ENCODE data around the gene GPR27.

GPR27 gene

DNA sequence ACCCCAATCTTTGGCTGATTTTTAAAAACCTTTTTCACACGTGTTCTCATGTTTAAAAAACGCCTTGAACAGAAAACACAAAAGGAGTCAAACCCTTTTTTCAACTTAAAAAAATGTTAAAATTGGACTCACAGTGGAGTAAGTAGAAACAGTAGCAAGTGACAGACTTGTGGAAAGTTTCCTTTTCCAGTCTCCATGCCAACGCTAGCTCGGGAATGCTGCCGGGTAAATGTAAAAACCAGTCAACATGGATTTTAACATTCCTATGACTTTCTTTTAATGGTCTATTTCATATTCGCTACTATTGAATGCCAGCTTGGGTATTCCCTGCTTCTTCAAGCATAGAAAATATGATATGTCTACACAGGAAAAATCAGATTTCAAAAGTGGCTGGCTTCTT lies 32.9 kb downstream of the GPR27 start:
- no peak for DNase-seq

DNA sequence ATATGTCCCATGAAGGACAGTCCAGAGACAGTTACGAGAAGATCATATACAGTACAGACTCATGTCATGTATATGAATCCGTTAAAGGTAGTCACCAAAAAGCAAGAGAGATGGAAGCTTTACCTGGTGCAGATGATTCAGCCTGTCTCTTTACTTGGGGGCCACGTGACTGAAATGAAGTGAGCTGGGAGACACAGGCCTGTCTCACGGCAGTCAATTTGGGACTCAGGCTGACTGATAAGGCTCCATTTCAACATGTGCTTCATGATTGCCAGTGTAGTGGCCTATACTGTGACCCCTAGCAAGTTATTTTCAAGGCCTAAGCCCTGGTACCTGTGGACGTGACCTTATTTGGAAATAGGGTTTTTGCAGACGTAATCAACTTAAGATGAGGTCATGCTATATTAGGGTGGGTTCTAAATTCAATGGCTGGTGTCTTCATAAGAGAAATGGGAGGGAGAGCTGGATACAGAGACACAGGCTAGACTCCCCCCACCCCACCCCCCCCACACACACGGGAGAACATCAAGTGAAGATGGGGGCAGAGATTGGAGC lies 34.3 kb downstream of the GPR27 start:
- DNase-seq = no peak

DNA sequence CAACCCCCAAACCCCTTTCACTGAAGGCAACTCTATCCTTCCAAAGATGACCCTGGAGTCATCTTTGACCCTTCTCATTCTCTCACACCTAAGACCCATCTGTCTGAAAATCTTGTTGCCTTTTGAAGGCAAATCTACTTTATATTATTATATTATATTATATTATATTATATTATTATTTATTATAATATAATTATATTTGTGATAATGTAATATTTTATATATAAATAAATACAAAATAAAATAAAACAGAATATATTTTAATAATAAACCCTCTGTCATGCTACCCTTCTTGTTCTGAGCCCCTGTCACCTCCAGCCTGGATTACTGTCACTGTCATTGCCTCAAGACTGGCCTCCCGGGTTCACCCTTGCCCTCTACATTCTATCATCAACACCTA lies 36.3 kb downstream of the GPR27 start:
- no peak for DNase-seq

DNA sequence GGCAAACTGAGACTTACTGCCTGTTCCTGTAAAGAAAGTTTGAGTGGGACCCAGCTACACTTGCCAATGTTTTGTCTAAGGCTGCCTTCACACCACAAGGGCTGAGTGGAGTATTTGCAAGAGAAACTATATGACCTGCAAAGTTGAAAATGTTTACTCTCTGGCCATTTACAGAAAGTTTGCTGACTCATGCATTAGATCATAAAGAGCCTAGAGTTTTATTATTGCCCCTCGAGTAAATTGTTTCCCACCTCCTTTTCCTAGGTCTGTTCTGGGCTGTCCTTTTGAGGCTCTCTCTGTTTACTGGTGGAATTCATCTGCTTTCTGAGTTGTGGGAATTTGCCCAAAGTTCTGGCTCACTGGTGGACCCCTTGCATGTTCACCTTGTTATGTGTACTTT lies 38.0 kb downstream of the GPR27 start:
- no peak for DNase-seq

DNA sequence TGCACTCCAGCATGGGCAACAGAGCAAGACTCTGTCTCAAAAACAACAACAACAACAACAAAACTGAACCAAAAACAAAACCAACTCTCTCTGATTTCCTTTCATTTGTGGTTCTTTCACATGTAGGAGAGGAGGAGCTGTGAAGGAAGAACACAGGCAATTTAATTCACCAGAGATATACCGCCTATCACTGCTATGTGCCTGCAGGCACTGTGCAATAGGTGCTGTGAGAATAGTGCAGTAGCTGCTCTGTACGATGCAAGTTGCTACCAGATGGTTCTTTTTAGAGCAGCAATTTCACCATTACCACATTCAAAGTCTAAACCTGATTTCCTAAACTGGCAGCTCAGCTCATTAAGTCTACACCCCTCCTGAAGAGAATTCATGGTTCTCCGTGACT lies 42.6 kb downstream of the GPR27 start:
- DNase-seq = no peak

DNA sequence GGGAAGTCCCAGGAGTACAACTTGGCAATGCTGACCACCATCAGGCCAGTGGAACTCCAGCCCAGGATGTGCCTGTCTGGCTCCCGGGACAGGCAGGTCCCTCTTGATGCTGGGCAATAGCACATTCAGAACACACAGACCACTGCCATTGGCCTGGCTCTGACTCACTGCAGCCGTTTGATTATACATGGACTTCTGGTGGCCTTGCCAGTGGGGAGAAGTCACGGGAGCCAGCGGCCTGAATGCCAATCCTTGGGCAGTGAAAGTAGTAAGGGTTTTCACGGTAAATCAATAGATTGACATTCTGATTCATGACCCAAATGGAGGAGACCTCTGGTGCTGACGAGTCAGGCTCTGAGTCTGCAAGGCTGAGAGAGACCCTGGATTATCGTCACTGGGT lies 43.8 kb downstream of the GPR27 start:
- DNase-seq = no peak

DNA sequence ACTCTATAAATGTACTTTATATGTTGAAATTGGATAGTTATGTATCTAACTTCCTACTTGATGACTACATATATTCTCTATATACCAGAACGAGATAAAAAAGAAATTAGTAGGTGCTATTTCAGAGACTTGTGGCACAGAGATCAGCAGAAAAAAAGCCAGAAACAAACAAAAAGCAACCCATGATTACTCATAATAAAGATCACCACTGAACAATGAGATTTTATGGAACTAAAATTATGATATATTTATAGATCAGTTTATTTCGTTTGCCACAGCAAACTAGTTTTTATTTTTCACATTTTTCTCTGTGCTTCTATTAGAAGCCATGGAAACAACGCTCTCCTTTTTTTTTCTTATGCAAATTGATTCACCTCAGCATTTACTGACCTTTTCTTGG lies 46.4 kb downstream of the GPR27 start:
- DNase-seq = no peak

DNA sequence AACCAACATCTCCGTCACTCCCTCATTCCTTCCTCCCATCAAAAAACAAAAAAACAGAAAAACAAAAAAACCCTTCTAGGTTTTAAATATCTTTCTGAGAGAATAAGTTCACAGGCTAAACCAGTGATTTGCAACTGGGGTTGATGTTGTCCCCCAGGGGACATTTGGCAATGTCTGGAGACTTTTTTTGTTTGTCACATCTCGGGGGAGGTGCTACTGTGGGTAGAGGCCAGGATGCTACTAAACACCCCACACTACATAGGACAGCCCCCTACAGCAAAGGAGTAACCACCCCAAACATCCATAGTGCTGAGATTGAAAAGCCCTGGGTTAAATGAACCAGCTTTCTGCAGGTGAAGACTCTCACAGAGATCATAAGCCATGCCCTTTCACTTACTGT lies 48.3 kb downstream of the GPR27 start:
- DNase-seq = no peak

DNA sequence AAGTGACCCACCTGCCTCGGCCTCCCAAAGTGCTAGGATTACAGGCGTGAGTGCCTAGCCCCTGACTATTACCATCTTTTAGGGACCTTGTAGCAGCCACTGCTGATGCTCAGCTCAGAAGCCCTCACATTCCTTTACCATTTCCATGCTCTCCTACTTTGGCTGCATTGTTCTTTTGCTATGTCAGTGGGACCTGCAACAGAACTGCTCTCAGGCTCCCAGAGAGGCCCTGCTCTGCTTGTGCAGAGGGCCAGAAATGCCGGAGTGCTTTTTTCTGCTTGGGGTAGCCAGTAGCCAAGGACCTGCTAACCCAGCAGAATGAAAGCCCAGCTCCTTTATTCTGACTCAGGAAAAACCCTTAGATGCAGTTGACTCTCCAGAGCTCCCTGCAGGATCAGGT lies 49.6 kb downstream of the GPR27 start:
- no peak for DNase-seq

DNA sequence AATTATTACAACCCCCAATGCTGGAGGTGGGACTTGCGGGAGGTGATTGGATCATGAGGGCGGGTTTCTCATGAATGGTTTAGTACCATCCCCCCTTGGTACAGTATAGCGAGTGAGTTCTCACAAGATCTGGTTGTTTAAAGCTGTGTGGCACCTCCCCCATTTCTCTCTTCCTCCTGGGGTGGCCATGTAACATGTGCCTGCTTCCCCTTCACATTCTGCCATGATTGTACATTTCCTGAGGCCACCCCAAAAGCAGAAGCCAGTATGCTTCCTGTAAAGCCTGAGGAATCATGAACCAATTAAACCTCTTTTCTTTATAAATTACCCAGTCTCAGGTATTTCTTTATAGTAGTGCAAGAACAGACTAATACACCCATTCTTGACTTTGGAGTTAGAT lies 51.5 kb downstream of the GPR27 start:
- DNase-seq = no peak

DNA sequence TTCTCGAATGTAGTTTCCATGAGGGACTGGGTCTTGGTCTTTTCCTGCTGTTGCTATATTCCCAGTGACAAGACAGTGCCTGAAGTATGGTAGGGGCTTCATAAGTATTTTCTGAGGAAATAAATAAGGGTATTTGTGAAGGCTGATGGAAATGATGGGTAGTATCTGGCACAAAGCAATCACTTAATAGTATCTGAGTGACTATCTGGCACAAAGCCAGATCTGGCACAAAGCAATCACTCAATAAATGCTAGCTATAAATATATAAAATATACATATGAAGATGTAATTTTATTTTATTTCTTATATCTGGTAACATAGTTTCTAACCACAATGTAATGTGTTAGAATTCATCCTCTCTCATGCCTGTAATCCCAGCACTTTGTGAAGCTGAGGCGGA lies 52.0 kb downstream of the GPR27 start:
- DNase-seq = no peak

Data from NCI-H1417 (cell line).